HL-60 (cell line): ENCODE data around the gene DENND1C.

Experiments
- DNase-seq, 2 experiments: peaks; one replicate each; pipeline ENCODE4 v3.0.0-alpha.2; 2010 to 2020; ENCODE audit warnings: low read depth in 1 of 2, low spot score in 1 of 2
- H3K27ac ChIP-seq: fragments of 250-450 bp; sonication (Bioruptor Pico); replicated peaks from 2 replicates; pipeline ENCODE4 v1.5.1; 2020; ENCODE audit warnings: mild to moderate bottlenecking, moderate library complexity
- H3K27me3 ChIP-seq: fragments of 250-450 bp; sonication (Bioruptor Pico); 2 replicates; pipeline ENCODE4 v1.5.1; 2021; ENCODE audit warnings: mild to moderate bottlenecking, moderate library complexity; ENCODE audit not compliant: insufficient read depth, poor library complexity, severe bottlenecking
- H3K4me3 ChIP-seq: replicated peaks from 2 replicates; pipeline ENCODE4 v1.5.1; 2011; ENCODE audit warnings: mild to moderate bottlenecking, control low read depth, low read length; ENCODE audit not compliant: insufficient read depth
- GABPA ChIP-seq: IDR thresholded peaks from 2 replicates; pipeline ENCODE4 v1.6.1; 2012; ENCODE audit warnings: low read depth
- POLR2AphosphoS5 ChIP-seq: IDR thresholded peaks from 2 replicates; pipeline ENCODE4 v1.6.1; 2012; ENCODE audit warnings: low read depth
- SPI1 ChIP-seq: IDR thresholded peaks from 2 replicates; pipeline ENCODE4 v1.6.1; 2012; ENCODE audit warnings: low read depth, mild to moderate bottlenecking, borderline replicate concordance
- TF ChIP-seq, protein P1 (sequence below): IDR thresholded peaks from one replicate; pipeline ENCODE4 v1.5.1; 2011; ENCODE audit warnings: low read length, control low read depth, inconsistent platforms; ENCODE audit not compliant: insufficient read depth
- TF ChIP-seq, protein P2 (sequence below): IDR thresholded peaks from 2 replicates; pipeline ENCODE4 v1.6.1; 2012; ENCODE audit warnings: low read depth; ENCODE audit not compliant: insufficient replicate concordance

The DENND1C gene

DNA sequence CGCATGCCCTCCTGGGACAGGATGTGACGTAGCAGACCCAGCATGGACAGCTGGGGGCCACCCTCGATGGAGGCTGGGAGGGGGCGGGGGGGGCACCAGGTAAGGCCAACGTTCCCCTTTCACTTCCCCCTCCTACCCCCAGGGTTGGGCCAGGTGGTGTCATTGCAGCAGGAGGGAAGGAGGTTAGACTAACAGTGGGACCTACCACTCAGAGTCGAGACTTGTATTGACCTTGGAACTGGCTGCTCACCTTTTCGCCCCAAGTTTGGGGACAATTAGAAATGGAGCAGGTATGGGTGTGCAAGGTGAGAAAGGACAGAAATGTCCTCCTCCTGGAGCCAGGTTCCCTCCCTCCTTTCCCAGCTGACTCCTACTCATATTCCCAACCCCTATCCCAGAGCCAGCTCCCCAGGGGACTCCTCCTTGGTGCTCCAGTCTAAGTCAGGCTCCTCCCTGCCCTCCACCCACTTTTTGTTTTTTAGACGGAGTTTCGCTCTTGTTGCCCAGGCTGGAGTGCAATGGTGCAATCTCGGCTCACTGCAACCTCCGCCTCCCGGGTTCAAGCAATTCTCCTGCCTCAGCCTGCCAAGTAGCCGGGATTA lies 39.4 kb downstream of the DENND1C start:
- Histone ChIP-seq H3K4me3 (no peak overlapping the region), H3K27me3 (no peaks in the 10 kb centered on the region), H3K27ac (no peak overlapping the region)
- TF ChIP-seq, protein P1, sequence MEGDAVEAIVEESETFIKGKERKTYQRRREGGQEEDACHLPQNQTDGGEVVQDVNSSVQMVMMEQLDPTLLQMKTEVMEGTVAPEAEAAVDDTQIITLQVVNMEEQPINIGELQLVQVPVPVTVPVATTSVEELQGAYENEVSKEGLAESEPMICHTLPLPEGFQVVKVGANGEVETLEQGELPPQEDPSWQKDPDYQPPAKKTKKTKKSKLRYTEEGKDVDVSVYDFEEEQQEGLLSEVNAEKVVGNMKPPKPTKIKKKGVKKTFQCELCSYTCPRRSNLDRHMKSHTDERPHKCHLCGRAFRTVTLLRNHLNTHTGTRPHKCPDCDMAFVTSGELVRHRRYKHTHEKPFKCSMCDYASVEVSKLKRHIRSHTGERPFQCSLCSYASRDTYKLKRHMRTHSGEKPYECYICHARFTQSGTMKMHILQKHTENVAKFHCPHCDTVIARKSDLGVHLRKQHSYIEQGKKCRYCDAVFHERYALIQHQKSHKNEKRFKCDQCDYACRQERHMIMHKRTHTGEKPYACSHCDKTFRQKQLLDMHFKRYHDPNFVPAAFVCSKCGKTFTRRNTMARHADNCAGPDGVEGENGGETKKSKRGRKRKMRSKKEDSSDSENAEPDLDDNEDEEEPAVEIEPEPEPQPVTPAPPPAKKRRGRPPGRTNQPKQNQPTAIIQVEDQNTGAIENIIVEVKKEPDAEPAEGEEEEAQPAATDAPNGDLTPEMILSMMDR, result no peak
- TF ChIP-seq SPI1, result no peak
- no peak for TF ChIP-seq POLR2AphosphoS5
- TF ChIP-seq, protein P2, sequence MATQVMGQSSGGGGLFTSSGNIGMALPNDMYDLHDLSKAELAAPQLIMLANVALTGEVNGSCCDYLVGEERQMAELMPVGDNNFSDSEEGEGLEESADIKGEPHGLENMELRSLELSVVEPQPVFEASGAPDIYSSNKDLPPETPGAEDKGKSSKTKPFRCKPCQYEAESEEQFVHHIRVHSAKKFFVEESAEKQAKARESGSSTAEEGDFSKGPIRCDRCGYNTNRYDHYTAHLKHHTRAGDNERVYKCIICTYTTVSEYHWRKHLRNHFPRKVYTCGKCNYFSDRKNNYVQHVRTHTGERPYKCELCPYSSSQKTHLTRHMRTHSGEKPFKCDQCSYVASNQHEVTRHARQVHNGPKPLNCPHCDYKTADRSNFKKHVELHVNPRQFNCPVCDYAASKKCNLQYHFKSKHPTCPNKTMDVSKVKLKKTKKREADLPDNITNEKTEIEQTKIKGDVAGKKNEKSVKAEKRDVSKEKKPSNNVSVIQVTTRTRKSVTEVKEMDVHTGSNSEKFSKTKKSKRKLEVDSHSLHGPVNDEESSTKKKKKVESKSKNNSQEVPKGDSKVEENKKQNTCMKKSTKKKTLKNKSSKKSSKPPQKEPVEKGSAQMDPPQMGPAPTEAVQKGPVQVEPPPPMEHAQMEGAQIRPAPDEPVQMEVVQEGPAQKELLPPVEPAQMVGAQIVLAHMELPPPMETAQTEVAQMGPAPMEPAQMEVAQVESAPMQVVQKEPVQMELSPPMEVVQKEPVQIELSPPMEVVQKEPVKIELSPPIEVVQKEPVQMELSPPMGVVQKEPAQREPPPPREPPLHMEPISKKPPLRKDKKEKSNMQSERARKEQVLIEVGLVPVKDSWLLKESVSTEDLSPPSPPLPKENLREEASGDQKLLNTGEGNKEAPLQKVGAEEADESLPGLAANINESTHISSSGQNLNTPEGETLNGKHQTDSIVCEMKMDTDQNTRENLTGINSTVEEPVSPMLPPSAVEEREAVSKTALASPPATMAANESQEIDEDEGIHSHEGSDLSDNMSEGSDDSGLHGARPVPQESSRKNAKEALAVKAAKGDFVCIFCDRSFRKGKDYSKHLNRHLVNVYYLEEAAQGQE, result no peak
- TF ChIP-seq GABPA, result no peak
- DNase-seq, result no peak

DNA sequence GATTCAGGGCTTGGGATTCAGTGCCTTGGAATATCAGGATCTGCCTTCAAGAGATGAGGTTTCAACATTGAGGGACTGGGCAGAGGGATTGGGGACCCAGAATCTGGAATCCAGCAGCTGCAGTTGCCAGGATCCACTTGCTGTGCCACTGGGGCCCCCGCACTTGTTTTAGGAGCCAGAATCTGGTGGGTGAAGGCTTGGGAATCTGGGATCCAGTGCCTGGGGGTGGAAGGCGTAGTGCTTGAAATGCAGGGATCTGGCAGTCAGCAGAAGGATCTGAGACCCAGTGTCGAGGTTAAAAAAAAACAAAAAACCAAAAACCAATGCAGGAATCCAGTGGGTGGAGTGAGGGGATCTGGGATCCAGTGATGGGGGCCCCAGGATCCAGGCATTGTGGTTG lies 40.7 kb downstream of the DENND1C start:
- no peak for DNase-seq
- no peak overlapping the region for H3K4me3 ChIP-seq
- no peak overlapping the region for H3K27ac ChIP-seq
- H3K27me3 ChIP-seq, result no peaks in the 10 kb centered on the region
- TF ChIP-seq SPI1, result no peak
- TF ChIP-seq, protein P1, result no peak
- TF ChIP-seq, protein P2, result no peak
- no peak for TF ChIP-seq GABPA
- no peak for TF ChIP-seq POLR2AphosphoS5

DNA sequence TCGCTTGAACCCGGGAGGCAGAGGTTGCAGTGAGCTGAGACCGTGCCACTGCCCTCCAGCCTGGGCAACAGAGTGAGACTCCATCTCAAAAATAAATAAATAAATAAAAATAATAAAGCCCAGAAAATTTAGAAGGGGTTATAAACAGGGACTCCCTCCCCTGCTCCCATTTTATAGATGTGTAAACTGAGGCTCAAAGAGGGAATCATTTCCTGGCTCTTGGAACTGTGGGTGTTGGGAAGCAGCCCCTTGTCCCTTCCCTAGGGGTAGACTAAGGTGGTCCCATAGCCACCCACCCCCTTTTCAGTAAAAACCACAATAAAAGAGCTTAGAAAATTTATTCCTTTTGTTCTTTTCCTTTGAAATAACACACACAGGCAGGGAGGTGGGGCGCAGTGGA lies 41.8 kb downstream of the DENND1C start:
- Histone ChIP-seq H3K4me3 (no peak overlapping the region), H3K27ac (no peak overlapping the region), H3K27me3 (no peaks in the 10 kb centered on the region)
- TF ChIP-seq, protein P1, result no peak
- TF ChIP-seq SPI1, result no peak
- TF ChIP-seq, protein P2, result no peak
- no peak for DNase-seq
